Ectodermal cell (in vitro differentiated cells): ENCODE results near the gene TNPO1.
A peak's percentile ranks its signal among the peaks of the same experiment; 100 is the strongest.

Experiments used
- H3K27ac ChIP-seq: 2 replicates; pipeline ENCODE4 v1.7.0; 2013; ENCODE audit warnings: mild to moderate bottlenecking, low read depth, low read length; ENCODE audit not compliant: insufficient read depth, poor library complexity, severe bottlenecking
- H3K27me3 ChIP-seq: 2 replicates; pipeline ENCODE4 v1.7.0; 2013; ENCODE audit warnings: mild to moderate bottlenecking, low read length; ENCODE audit not compliant: insufficient read depth, control insufficient read depth, poor library complexity, severe bottlenecking
- H3K36me3 ChIP-seq: one replicate; pipeline ENCODE4 v1.7.0; 2013; ENCODE audit warnings: low read length; ENCODE audit not compliant: control insufficient read depth, insufficient read depth
- H3K4me1 ChIP-seq: one replicate; pipeline ENCODE4 v1.7.0; 2013; ENCODE audit warnings: low read length; ENCODE audit not compliant: control insufficient read depth, insufficient read depth
- H3K4me3 ChIP-seq: 2 replicates; pipeline ENCODE4 v1.7.0; 2013; ENCODE audit warnings: low read depth, low read length, control low read depth; ENCODE audit not compliant: insufficient read depth
- H3K9me3 ChIP-seq: 2 replicates; pipeline ENCODE4 v1.7.0; 2013; ENCODE audit warnings: mild to moderate bottlenecking, low read length, moderate library complexity; ENCODE audit not compliant: control insufficient read depth
- WGBS, 2 experiments: methylation state at CpG; one replicate each; pipeline ENCODE4 v1.1.7; 2013; ENCODE audit warnings: missing lambda C conversion rate in 2 of 2; 5-methylcytosine and 5-hydroxymethylcytosine counted together

Gene TNPO1

DNA sequence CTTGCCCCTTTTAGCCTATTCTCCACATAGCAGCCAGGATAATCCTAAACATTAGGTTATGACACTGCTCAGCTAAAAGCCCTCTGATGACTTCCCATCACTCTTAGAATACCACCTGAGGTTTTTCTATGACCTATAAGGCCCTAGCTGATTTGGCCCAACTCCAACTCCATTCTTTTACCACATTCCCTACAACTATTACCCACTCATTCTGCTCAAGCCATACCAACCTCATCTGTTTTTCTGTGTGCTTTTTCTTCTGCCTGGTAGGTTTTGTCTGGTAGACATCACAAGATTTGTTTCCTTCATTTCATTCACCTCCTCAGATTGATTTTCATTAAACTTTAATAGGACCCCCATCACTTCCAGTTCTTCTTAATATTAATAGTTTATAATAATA is 126.8 kb downstream of the TNPO1 start:
- H3K27me3 ChIP-seq, result no peaks in the 10 kb centered on the region
- no peak overlapping the region for H3K27ac ChIP-seq
- no peaks in the 10 kb centered on the region for H3K36me3 ChIP-seq
- H3K9me3 ChIP-seq, result no peaks in the 10 kb centered on the region
- no peak overlapping the region for H3K4me3 ChIP-seq
- no peaks in the 10 kb centered on the region for H3K4me1 ChIP-seq

DNA sequence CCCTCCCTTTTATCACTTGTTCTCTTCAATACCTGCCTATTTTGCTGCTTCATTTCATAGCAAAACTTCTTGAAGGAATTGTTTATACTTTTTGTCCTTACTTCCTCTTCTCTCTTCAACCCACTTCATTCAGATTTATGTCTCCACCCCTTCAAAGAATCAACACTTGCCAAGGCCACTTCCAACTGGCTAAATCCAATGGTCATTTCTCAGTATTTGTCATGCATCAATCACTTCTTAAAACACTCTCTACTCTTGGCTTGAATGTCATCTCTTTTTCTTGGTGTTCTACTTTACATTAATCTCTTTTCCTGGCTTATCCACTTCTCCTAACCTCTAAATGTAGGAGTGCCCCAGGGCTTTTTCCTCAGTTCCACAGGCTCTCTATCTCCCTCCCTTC is 131.0 kb downstream of the TNPO1 start:
- no peak overlapping the region for H3K4me3 ChIP-seq
- H3K4me1 ChIP-seq, result no peaks in the 10 kb centered on the region
- no peak overlapping the region for H3K27ac ChIP-seq
- no peaks in the 10 kb centered on the region for H3K27me3 ChIP-seq
- H3K36me3 ChIP-seq, result no peaks in the 10 kb centered on the region
- no peaks in the 10 kb centered on the region for H3K9me3 ChIP-seq

DNA sequence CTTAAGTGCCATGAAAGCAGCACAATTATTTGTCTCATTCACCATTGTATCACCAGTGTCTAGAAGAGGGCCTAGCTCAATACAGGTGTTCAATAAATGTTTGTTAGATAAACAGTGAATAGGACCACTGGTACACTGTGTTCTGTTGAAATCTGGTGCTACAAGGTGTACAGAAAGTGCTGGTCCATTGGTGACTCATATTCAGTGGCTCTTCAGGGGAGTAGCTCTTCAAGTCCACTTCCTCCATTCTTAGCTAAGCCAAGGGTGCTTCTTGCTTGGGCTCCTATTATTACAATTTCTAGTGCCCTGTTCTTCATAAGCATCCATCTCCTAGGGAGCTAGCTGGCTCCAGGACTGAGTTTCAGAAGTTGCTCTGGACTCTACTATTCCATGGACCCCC is 133.0 kb downstream of the TNPO1 start:
- Histone ChIP-seq H3K27me3 (peaks cover 2% of the 10 kb centered on the region), H3K27ac (no peak overlapping the region), H3K9me3 (no peaks in the 10 kb centered on the region), H3K4me1 (no peaks in the 10 kb centered on the region), H3K36me3 (no peaks in the 10 kb centered on the region), H3K4me3 (no peak overlapping the region)

DNA sequence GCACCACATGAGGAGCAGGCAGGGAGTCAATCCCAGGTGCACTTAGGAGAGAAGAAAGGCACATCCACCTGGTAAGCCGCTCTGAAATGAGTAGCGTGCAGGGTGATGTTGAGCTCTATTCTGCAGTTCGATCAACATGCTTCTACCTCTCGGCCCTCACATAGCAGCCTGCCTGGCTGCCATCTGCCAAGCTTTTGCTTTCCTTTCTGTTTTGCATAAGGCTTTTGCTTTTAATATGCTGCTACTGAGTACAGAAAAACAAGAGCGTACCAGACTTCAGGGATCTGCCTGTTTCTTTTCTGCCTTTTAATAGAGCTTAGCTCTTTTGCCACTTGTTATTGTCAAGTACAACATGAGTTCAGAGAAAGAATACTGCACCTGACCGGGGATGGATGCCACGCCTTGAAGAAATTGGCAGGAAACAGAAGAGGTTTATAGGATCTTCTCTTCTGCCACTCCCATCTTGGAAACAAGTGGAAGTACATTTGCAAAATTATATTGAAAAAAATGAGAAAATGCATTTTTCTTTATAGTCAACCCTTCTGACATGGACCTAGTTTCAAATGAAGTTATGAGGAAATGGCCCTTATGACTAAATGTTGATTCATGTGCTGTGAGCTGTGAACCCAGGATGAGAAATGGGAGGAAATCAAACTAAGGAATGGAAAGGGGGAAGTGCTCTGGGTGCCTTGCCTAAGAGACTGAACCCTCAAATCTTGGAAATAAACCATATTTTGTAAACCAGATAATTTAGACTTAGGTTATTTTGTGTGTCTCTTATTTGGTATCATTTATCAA is 135.4 kb downstream of the TNPO1 start:
- WGBS, 2 experiments, result 89 to 98% methylated on average over 7 of the region's 7 CpGs
- peaks cover 13% of the 10 kb centered on the region for H3K27me3 ChIP-seq
- H3K27ac ChIP-seq, result no peak overlapping the region
- no peaks in the 10 kb centered on the region for H3K36me3 ChIP-seq
- no peak overlapping the region for H3K4me3 ChIP-seq
- no peaks in the 10 kb centered on the region for H3K9me3 ChIP-seq
- no peaks in the 10 kb centered on the region for H3K4me1 ChIP-seq

DNA sequence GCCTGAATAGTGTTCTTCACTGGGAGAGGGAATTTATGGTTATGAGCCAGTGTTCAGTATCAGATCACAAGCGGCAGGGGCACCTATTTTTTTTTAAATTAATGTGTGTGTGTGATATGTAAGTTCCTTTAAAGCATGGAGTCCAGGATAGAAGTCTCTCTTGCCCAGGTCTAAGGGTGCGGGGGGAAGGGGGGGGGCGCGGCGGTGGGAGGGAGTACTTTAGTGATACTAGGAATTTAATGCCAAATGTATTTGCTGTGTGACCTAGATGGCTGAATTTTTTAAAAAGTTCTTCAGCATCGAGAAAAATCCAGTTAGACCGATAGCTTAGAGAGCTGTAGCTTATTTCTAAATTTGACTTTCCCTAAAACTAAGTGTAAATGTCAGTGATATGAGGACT is 137.9 kb downstream of the TNPO1 start:
- Histone ChIP-seq H3K27me3 (peaks cover 13% of the 10 kb centered on the region), H3K4me1 (no peaks in the 10 kb centered on the region), H3K36me3 (no peaks in the 10 kb centered on the region), H3K27ac (no peak overlapping the region), H3K4me3 (no peak overlapping the region), H3K9me3 (no peaks in the 10 kb centered on the region)
- WGBS, 2 experiments, result 84 to 86% methylated on average over 7 of the region's 7 CpGs

DNA sequence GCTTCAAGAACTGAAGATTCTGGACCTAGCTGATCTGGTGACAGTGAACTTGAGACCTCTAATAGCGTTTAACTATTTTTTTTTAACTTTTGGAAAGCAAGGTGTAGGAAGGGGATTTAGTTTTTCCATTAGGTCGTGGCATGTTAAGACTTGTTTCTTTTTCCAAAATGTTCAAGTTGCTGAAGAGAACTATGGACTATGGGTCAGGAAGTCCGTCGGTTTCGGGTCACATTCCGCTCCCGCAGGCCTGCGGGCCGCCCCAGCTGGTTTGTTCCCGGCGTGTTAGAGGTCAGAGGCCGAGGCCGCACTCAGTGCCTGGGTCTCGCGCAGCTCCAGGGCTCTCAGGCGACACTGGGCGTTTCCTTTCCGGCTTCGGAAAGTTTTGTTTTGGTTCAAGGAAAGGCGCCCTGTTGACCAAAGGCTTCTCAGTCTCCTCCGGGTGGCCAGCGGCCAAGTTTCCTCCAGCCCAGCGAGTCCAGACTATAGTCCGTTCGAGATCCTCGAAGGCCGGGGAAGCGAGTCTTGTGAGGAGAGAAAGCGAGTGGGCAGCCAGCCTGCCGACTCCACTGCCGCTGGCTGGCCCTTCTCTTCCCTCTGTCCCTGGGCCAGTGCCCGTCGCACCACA is 138.8 kb downstream of the TNPO1 start:
- Histone ChIP-seq H3K27me3 (peaks cover 13% of the 10 kb centered on the region), H3K4me3 (peak overlapping the region; percentile 74), H3K36me3 (no peaks in the 10 kb centered on the region), H3K4me1 (no peaks in the 10 kb centered on the region), H3K9me3 (no peaks in the 10 kb centered on the region), H3K27ac (no peak overlapping the region)
- 35 to 44% methylated on average over 33 of the region's 33 CpGs for whole genome bisulfite sequencing, 2 experiments

DNA sequence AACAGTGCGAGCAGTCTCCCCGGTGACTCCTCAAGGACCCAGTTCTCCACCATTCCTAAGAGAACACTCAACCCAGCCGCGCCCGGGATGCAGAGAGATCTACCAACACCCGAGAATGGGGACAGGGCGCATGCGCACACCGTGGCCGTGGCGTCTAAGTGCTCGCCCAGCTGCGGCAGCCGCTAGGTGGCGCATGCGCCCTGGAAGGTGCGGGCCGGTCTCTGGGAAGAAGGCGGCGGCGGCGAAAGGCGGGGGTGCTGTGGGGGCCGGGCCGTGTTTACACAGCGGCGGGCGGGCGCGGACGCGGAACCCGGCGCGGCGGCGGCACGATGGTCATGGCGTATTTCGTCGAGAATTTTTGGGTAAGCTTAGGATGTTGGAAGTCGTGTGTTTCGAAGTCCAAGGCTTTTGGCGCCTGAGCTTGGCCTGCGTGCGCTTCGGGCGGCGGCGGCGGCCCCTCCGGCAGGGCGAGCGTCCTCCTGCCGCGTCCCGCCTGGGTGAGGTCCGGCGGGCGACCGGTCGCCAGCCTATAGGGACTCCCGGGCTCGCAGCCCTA is 139.4 kb downstream of the TNPO1 start, which contains the start of gene FCHO2:
FCHO2 (plus strand) TSS at position 274 of the 556 bp plus-strand sequence; CDS start at position 330, 56 bp downstream.
- no peaks in the 10 kb centered on the region for H3K9me3 ChIP-seq
- H3K4me3 ChIP-seq, result peak within 1 kb of the TSS; percentile 74
- H3K4me1 ChIP-seq, result no peaks in the 10 kb centered on the region
- H3K27me3 ChIP-seq, result peaks cover 13% of the 10 kb centered on the region
- no peaks in the 10 kb centered on the region for H3K36me3 ChIP-seq
- 0% methylated on average over 64 of the region's 64 CpGs for WGBS, 2 experiments
- peak within 1 kb of the TSS; percentile 75 for H3K27ac ChIP-seq

DNA sequence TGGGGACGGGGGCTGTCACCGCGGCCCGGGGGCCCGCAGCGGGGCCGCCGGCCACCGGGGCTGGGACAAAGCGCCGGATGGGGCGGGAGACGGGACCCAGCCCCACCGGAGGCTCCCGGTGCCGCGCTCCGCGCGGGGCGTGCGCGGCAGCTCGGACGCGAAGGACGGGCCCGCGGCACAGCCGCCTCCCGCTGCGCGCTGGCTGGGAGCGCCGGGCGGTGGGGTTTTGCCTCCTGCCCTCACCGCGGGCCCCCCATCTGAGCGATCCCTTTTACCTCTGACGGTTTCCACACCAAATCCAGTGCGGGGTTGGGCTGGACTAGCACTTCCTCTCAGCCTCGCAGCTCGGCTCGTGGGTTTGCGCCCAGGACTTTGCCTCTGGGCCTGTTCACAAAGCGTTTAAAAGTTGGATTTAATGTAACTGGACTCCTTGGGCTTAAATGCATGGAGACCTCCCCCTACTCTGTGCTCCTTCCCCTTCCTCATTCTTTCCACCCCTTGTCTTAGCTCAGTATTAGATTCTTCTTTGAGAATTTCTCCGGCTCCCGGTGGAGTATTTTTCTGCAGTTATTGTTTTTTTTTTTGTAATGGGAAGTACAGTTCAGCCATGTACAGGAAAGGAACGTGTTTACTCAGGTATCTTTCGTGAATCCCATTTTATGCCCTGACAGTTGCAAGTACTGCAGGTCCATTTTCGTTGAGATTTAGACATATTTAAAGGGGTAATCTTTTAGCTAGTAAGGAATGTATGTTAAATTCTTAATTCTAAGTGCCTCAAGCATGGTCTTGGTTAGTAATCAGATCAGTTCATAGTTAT is 140.1 kb downstream of the TNPO1 start:
- 2% methylated on average over 51 of the region's 51 CpGs for WGBS, 2 experiments
- H3K36me3 ChIP-seq, result no peaks in the 10 kb centered on the region
- peak overlapping the region; percentile 75 for H3K27ac ChIP-seq

DNA sequence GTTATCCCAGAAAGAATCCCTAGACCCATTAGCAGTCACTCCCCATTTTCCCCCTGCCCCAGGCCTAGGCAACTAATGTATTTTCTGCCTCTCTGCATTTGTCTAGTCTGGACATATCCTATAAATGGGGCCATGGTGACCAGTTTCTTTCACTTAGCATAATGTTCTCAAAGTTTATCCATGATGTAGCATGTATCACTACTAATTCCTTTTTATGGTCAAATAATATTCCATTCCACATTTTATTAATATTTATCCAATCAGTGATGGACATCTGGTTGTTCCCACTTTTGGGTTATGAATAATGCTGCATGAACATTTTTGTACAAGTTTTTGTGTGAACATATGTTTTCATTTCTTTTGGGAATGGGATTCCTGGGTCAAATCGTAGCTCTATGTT is 140.9 kb downstream of the TNPO1 start:
- no peak overlapping the region for H3K27ac ChIP-seq

More for the DNA sequence above, 140.1 kb downstream of the TNPO1 start:
- Histone ChIP-seq H3K9me3 (no peaks in the 10 kb centered on the region), H3K27me3 (peaks cover 13% of the 10 kb centered on the region), H3K4me1 (no peaks in the 10 kb centered on the region), H3K4me3 (peak overlapping the region; percentile 74)

DNA sequence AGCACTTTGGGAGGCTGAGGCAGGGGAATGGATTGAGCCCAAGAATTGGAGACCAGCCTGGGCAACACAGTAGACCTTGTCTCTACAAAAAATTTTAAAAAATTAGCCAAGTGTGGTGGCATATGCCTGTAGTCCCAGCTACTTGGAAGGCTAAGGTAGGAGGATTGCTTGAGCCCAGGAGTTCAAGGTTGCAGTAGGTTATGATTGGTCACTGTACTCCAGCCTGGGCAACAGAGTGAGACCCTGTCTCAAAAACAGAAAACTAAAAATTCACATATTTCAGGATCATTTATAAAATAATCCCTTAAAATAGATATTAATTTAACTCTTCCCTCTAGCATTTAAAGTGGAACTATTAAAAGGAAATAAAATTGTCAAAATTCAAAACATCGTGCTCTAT is 142.8 kb downstream of the TNPO1 start:
- Histone ChIP-seq H3K4me3 (no peak overlapping the region), H3K9me3 (no peaks in the 10 kb centered on the region), H3K27me3 (peaks cover 13% of the 10 kb centered on the region), H3K4me1 (no peaks in the 10 kb centered on the region), H3K27ac (no peak overlapping the region), H3K36me3 (no peaks in the 10 kb centered on the region)
- no CpG with 5 or more reads among the region's 1 CpG for WGBS, 2 experiments

More for the DNA sequence above, 140.9 kb downstream of the TNPO1 start:
- WGBS, 2 experiments, result 94 to 100% methylated on average over 1 of the region's 1 CpG
- Histone ChIP-seq H3K4me3 (peak overlapping the region; percentile 74), H3K9me3 (no peaks in the 10 kb centered on the region), H3K27me3 (peaks cover 13% of the 10 kb centered on the region), H3K4me1 (no peaks in the 10 kb centered on the region), H3K36me3 (no peaks in the 10 kb centered on the region)
